ENCODE results near the gene CRYBA1. TPM values are rescaled to one million over a fixed set of nuclear protein-coding genes. Genes with fewer than 3 reads are reported as not detected.
"Not testable (repeated sequence)": the region's sequence is repeated elsewhere in the genome, so short reads cannot be mapped to it uniquely, and the experiment has no call there.

CRYBA1 gene
- not detected in 2 replicates for total RNA-seq (2014; rRNA removed)
- not detected for polyA plus RNA-seq (2012)

- no peak for DNase-seq (ENCODE audit: low read depth)
Observed at GRCh38 chr17:29246628-29247027, at the start of gene CRYBA1. TSS of gene CRYBA1 (plus strand) at chr17:29246859. CDS start at chr17:29246864, 5 bp downstream.

- DNase-seq (ENCODE audit: low read depth), result no peak
Observed at GRCh38 chr17:29197516-29198272, 49.0 kb upstream of the CRYBA1 start.

- DNase-seq (ENCODE audit: low read depth), result not testable (repeated sequence)
Observed at GRCh38 chr17:29204068-29204804, 42.4 kb upstream of the CRYBA1 start.

- DNase-seq (ENCODE audit: low read depth), result no peak
Observed at GRCh38 chr17:29205047-29205446, 41.6 kb upstream of the CRYBA1 start.

GRCh38 chr17:29207975-29208374 is 38.7 kb upstream of the CRYBA1 start:
- DNase-seq (ENCODE audit: low read depth), result no peak

GRCh38 chr17:29209073-29209472 is 37.6 kb upstream of the CRYBA1 start:
- DNase-seq (ENCODE audit: low read depth), result no peak

GRCh38 chr17:29210879-29211278 is 35.8 kb upstream of the CRYBA1 start:
- no peak for DNase-seq (ENCODE audit: low read depth)

- DNase-seq (ENCODE audit: low read depth), result no peak
Observed at GRCh38 chr17:29212094-29212631, 34.5 kb upstream of the CRYBA1 start.

- no peak for DNase-seq (ENCODE audit: low read depth)
Observed at GRCh38 chr17:29212681-29213121, 34.0 kb upstream of the CRYBA1 start.

- no peak for DNase-seq (ENCODE audit: low read depth)
Observed at GRCh38 chr17:29214215-29215146, 32.2 kb upstream of the CRYBA1 start.

GRCh38 chr17:29215174-29215573 is 31.5 kb upstream of the CRYBA1 start:
- no peak for DNase-seq (ENCODE audit: low read depth)

- DNase-seq (ENCODE audit: low read depth), result no peak
Observed at GRCh38 chr17:29215717-29216116, 30.9 kb upstream of the CRYBA1 start.

- DNase-seq (ENCODE audit: low read depth), result no peak
Observed at GRCh38 chr17:29216181-29216580, 30.5 kb upstream of the CRYBA1 start.

GRCh38 chr17:29216856-29217255 is 29.8 kb upstream of the CRYBA1 start:
- DNase-seq (ENCODE audit: low read depth), result no peak

- peak; percentile 80 for DNase-seq (ENCODE audit: low read depth)
Observed at GRCh38 chr17:29219378-29220047, 27.1 kb upstream of the CRYBA1 start.

GRCh38 chr17:29221338-29221737 is 25.3 kb upstream of the CRYBA1 start:
- not testable (repeated sequence) for DNase-seq (ENCODE audit: low read depth)

- DNase-seq (ENCODE audit: low read depth), result no peak
Observed at GRCh38 chr17:29225396-29225795, 21.3 kb upstream of the CRYBA1 start.

- no peak for DNase-seq (ENCODE audit: low read depth)
Observed at GRCh38 chr17:29233301-29233700, 13.4 kb upstream of the CRYBA1 start.

GRCh38 chr17:29234972-29235371 is 11.7 kb upstream of the CRYBA1 start:
- DNase-seq (ENCODE audit: low read depth), result not testable (repeated sequence)

- DNase-seq (ENCODE audit: low read depth), result no peak
Observed at GRCh38 chr17:29235904-29236303, 10.8 kb upstream of the CRYBA1 start.

All from LHCN-M2 (cell line).